NB4 (cell line): ENCODE results near the gene CA5A.

Source experiments
- DNase-seq: peaks from one replicate; pipeline ENCODE4 v3.0.0; 2010; ENCODE audit warnings: low read depth
- H3K4me3 ChIP-seq: one replicate; pipeline ENCODE4 v1.5.1; 2011; ENCODE audit warnings: mild to moderate bottlenecking, low read depth, low read length, moderate library complexity
- CTCF ChIP-seq: IDR thresholded peaks from one replicate; pipeline ENCODE4 v1.5.1; 2012; ENCODE audit warnings: low read depth, low read length
- MAX ChIP-seq: IDR thresholded peaks from 2 replicates; pipeline ENCODE4 v1.6.1; 2011; ENCODE audit warnings: low read depth, low read length
- MYC ChIP-seq: IDR thresholded peaks from 2 replicates; pipeline ENCODE4 v1.6.1; 2011; ENCODE audit warnings: low read depth, low read length
- POLR2A ChIP-seq: IDR thresholded peaks from 2 replicates; pipeline ENCODE4 v1.6.1; 2011; ENCODE audit warnings: mild to moderate bottlenecking; ENCODE audit not compliant: insufficient read length; ENCODE audit errors: extremely low read depth

Gene CA5A

DNA sequence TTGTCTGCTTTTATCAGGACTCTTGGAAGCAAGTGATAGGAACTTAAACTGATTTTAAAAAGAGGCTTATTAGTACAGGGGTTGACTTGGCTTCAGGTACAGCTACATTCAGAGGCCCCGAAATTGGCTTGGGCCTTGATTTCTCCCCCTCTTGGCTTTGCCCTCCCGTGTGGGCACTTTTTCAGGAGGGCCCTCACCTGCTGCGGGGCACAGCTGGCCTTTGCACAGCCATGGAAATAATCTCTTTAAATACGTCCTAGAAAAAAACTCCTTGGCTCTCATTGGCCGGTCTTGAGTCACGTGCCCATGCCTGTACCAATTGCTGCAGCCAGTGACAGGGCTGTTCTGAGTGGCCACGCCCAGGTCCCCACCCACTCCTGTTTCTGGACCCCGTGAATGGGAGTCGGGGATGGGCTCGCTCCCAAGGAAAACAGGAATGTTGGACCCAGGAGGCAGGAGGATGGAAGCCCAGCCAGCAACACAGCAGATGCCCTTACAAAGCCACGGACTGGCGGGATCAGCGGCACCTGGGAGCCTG lies 15.0 kb downstream of the CA5A start:
- no peak for DNase-seq
- no peak overlapping the region for H3K4me3 ChIP-seq
- no peak for TF ChIP-seq MYC
- TF ChIP-seq POLR2A, result no peak
- TF ChIP-seq MAX, result no peak
- TF ChIP-seq CTCF, result no peak

- no peak for TF ChIP-seq CTCF
- TF ChIP-seq MYC, result no peak
- no peak for TF ChIP-seq POLR2A
- TF ChIP-seq MAX, result no peak
- no peak for DNase-seq
- H3K4me3 ChIP-seq, result no peak overlapping the region
Measured at GRCh38 chr16:87919681-87919994, 16.7 kb downstream of the CA5A start.

DNA sequence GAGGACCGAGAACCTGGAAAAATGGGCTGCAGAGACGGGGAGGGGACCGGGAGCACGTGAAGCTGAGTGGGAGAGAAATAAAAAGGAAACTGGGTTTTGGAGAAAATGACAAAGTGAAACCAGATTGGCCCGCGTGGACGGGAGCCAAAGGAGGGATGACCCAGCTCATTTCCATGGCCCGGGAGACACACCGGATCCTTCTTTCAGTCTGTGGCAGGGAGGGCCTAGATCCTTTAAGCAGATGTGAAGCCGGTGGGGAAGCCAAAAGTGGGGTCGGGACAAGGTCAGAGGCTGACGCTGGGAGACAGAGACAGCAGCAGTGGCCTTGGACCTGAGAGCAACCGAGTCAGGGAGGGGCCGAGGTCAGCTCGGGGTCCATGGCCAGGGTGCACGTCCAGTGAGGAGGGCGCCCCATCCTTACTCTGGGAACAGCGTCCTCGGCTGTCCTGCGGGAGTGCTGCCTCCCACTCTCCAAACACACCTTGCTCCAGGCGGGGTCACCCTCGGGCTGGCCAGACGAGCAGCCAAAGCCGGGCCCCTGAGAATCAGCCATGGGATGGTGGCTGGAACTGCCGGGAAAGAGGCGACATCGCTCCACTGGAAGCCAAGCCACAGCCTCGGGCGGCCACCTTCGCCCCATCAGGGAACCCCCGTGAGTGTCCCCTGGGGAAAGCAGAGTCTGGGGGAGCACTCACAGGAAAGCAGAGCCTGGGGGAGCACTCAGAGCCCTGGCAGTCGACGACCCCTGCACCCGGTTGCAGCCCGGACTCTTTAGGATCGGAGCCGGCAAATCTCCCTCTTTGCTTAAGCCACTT lies 17.3 kb downstream of the CA5A start:
- TF ChIP-seq CTCF (no peak), MYC (no peak), MAX (no peak), POLR2A (no peak)
- H3K4me3 ChIP-seq, result no peak overlapping the region
- DNase-seq, result no peak

DNA sequence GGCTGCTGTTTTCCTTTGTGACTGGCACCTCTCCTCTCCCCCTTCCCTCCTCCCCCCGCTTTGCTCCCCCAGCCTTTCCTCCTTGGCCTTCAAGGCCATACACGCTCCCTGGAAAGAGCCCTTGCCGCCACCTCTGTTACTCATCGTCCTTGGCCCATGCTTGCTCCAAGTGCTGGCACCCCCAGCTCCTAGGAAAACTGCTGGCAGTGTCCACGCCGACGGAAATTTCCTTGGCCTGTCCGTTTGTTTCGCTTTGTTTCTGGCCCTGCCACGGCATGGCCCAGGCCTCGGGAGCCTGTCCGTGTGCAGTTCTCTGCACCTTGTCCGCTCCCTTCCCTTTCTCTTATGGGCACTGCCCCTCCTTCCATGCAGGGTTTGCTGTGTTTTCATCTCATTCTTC lies 18.0 kb downstream of the CA5A start:
- DNase-seq, result no peak
- no peak overlapping the region for H3K4me3 ChIP-seq
- TF ChIP-seq CTCF, result no peak
- TF ChIP-seq MYC, result no peak
- TF ChIP-seq POLR2A, result no peak
- TF ChIP-seq MAX, result no peak

DNA sequence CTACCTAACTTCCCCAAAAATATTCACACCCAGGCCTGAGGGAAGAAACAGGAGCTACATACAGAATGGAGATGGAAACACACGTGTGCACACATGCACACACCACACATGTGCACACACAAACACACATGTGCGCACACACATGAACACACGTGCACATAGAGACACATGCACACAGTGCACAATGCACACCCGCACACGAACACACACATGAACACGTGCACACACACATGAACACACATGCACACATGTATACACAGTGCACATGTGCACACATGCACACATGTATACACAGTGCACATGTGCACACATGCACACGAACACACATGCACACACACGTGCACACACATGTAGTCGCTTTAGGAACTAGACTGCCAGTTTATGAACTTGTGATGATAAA lies 18.8 kb downstream of the CA5A start:
- H3K4me3 ChIP-seq, result no peak overlapping the region
- DNase-seq, result no peak
- TF ChIP-seq POLR2A (no peak), MYC (no peak), CTCF (no peak), MAX (no peak)
